H1 (cell line): ENCODE data around the gene TMBIM6. TPM values are rescaled to one million over a fixed set of nuclear protein-coding genes. Genes with fewer than 3 reads are reported as not detected.

Experiments
- CTCF ChIA-PET: fragments of 300-600 bp; sonication (Branson Sonifier 250); formaldehyde crosslinking; loops from one replicate; lab custom pipeline; 2021; ENCODE audit not compliant: partially characterized antibody; lab: Charles Lee
- POLR2A ChIA-PET: fragments of 300-600 bp; sonication (Branson Sonifier 250); formaldehyde crosslinking; loops from one replicate; lab custom pipeline; 2021; ENCODE audit warnings: inconsistent platforms; ENCODE audit not compliant: partially characterized antibody; lab: Charles Lee
- DNase-seq, 2 experiments: peaks; one replicate each; pipeline versions ENCODE4 v3.0.0 to v3.0.0-alpha.2; 2010 to 2022; ENCODE audit warnings: low spot score in 2 of 2, low read depth in 1 of 2, mixed read lengths in 1 of 2
- FAIRE-seq: peaks from 2 replicates; lab custom pipeline; 2011; peaks lifted over from hg19 to GRCh38; lab: Jason Lieb, UNC
- H2AFZ ChIP-seq: 2 replicates; pipeline ENCODE4 v1.8.1; 2012; ENCODE audit warnings: low read length, inconsistent platforms
- H2AK5ac ChIP-seq: 2 replicates; pipeline ENCODE4 v1.6.1; 2013; ENCODE audit warnings: low read depth, low read length
- H2BK120ac ChIP-seq: replicated peaks from 2 replicates; pipeline ENCODE3; 2013; ENCODE audit warnings: low read depth, low read length, inconsistent platforms
- H2BK12ac ChIP-seq: 2 replicates; pipeline ENCODE4 v1.6.1; 2013; ENCODE audit warnings: low read depth, low read length
- H2BK15ac ChIP-seq: 2 replicates; pipeline ENCODE4 v1.6.1; 2013; ENCODE audit warnings: low read length
- H2BK20ac ChIP-seq: 2 replicates; pipeline ENCODE4 v1.6.1; 2013; ENCODE audit warnings: low read length
- H2BK5ac ChIP-seq: 2 replicates; pipeline ENCODE4 v1.6.1; 2013; ENCODE audit warnings: low read depth, low read length
- H3K14ac ChIP-seq: 2 replicates; pipeline ENCODE4 v1.6.1; 2013; ENCODE audit warnings: inconsistent platforms; ENCODE audit not compliant: insufficient read length
- H3K18ac ChIP-seq: 2 replicates; pipeline ENCODE4 v1.6.1; 2013; ENCODE audit warnings: low read length; ENCODE audit errors: extremely low read depth
- H3K23ac ChIP-seq: 2 replicates; pipeline ENCODE4 v1.6.1; 2013; ENCODE audit warnings: inconsistent platforms; ENCODE audit not compliant: insufficient read length
- H3K23me2 ChIP-seq: 2 replicates; pipeline ENCODE4 v1.6.1; 2013; ENCODE audit warnings: low read depth, low read length
- H3K27ac ChIP-seq: 2 replicates; pipeline ENCODE4 v1.6.1; 2011; ENCODE audit warnings: low read depth, low read length, inconsistent platforms
- H3K27me3 ChIP-seq, 4 experiments: replicated peaks in 1 of 4; 1 replicate in 1 of 4; 2 replicates in 3 of 4; pipeline versions ENCODE4 v1.6.1 to v1.8.1; 2011 to 2013; ENCODE audit warnings: low read length in 3 of 4, mild to moderate bottlenecking in 3 of 4, inconsistent platforms in 2 of 4, mixed read lengths in 2 of 4, moderate library complexity in 1 of 4; ENCODE audit not compliant: control insufficient read depth in 3 of 4, insufficient read depth in 3 of 4; ENCODE audit errors: extremely low read depth in 1 of 4
- H3K36me3 ChIP-seq, 4 experiments: 2 replicates each; pipeline versions ENCODE4 v1.6.1 to v1.8.1; 2011 to 2013; ENCODE audit warnings: mild to moderate bottlenecking in 4 of 4, low read length in 3 of 4, moderate library complexity in 2 of 4, control low read depth in 1 of 4, inconsistent platforms in 1 of 4; ENCODE audit not compliant: insufficient read depth in 4 of 4, control insufficient read depth in 2 of 4
- H3K4ac ChIP-seq: replicated peaks from 2 replicates; pipeline ENCODE3; 2013; ENCODE audit warnings: low read length, low read depth, mixed read lengths, inconsistent platforms; ENCODE audit not compliant: insufficient read length
- H3K4me1 ChIP-seq, 4 experiments: replicated peaks in 1 of 4; 1 replicate in 1 of 4; 2 replicates in 3 of 4; pipeline versions ENCODE4 v1.6.1 to v1.8.1; 2011 to 2013; ENCODE audit warnings: low read length in 3 of 4, inconsistent platforms in 2 of 4, mixed read lengths in 1 of 4; ENCODE audit not compliant: insufficient read depth in 4 of 4, control insufficient read depth in 3 of 4
- H3K4me2 ChIP-seq, 2 experiments: 2 replicates each; pipeline versions ENCODE4 v1.6.1 to v1.8.1; 2011 to 2013; ENCODE audit warnings: low read depth in 2 of 2, low read length in 2 of 2, control low read depth in 1 of 2, inconsistent platforms in 1 of 2, mild to moderate bottlenecking in 1 of 2; ENCODE audit not compliant: insufficient read depth in 1 of 2
- H3K4me3 ChIP-seq, 4 experiments: fragments of 200-600, 300-600 bp in 1 of 4; sonication (generic), shearing (Covaris generic), sonication (Bioruptor Twin) in 1 of 4; 2 replicates each; pipeline versions ENCODE4 v1.5.1 to v1.8.1; 2011 to 2016; ENCODE audit warnings: low read length in 4 of 4, low read depth in 3 of 4, control low read depth in 2 of 4, inconsistent platforms in 2 of 4, mild to moderate bottlenecking in 2 of 4, mixed read lengths in 1 of 4, moderate library complexity in 1 of 4; ENCODE audit not compliant: insufficient read depth in 2 of 4; ENCODE audit errors: extremely low read depth in 1 of 4
- H3K56ac ChIP-seq: replicated peaks from 2 replicates; pipeline ENCODE3; 2013; ENCODE audit warnings: low read depth, mild to moderate bottlenecking, mixed read lengths, low read length, inconsistent platforms; ENCODE audit not compliant: insufficient read length
- H3K79me1 ChIP-seq: 2 replicates; pipeline ENCODE4 v1.6.1; 2013; ENCODE audit warnings: low read depth, low read length, control low read depth
- H3K79me2 ChIP-seq, 2 experiments: 2 replicates each; pipeline versions ENCODE4 v1.6.1 to v1.8.1; 2012 to 2013; ENCODE audit warnings: low read length in 2 of 2, mild to moderate bottlenecking in 2 of 2, inconsistent platforms in 1 of 2; ENCODE audit not compliant: insufficient read depth in 2 of 2, control insufficient read depth in 1 of 2
- H3K9ac ChIP-seq, 4 experiments: replicated peaks in 1 of 4; 1 replicate in 1 of 4; 2 replicates in 3 of 4; pipeline versions ENCODE4 v1.6.1 to v1.8.1; 2011 to 2013; ENCODE audit warnings: low read depth in 3 of 4, low read length in 3 of 4, control low read depth in 2 of 4, mild to moderate bottlenecking in 2 of 4, moderate library complexity in 2 of 4, inconsistent platforms in 1 of 4; ENCODE audit errors: extremely low read depth in 1 of 4
- H3K9me3 ChIP-seq, 2 experiments: 2 replicates each; pipeline versions ENCODE4 v1.6.1 to v1.8.1; 2012 to 2013; ENCODE audit warnings: mild to moderate bottlenecking in 2 of 2, moderate library complexity in 2 of 2, control low read depth in 1 of 2, inconsistent platforms in 1 of 2, low read depth in 1 of 2, low read length in 1 of 2, mixed read lengths in 1 of 2; ENCODE audit not compliant: insufficient read depth in 2 of 2
- H4K20me1 ChIP-seq, 2 experiments: replicated peaks in 1 of 2; 2 replicates each; pipeline versions ENCODE3 to v1.8.1; 2011 to 2013; ENCODE audit warnings: inconsistent platforms in 2 of 2, low read length in 2 of 2, mild to moderate bottlenecking in 1 of 2; ENCODE audit not compliant: insufficient read depth in 2 of 2, control insufficient read depth in 1 of 2
- H4K5ac ChIP-seq: 2 replicates; pipeline ENCODE4 v1.6.1; 2013; ENCODE audit warnings: low read length, low read depth, mixed read lengths, inconsistent platforms; ENCODE audit not compliant: insufficient read length
- H4K8ac ChIP-seq: 2 replicates; pipeline ENCODE4 v1.8.0; 2013; ENCODE audit warnings: mild to moderate bottlenecking, moderate library complexity, low read length, inconsistent platforms; ENCODE audit not compliant: insufficient read depth; ENCODE audit errors: extremely low read depth
- H4K91ac ChIP-seq: replicated peaks from 2 replicates; pipeline ENCODE3; 2013; ENCODE audit warnings: low read length, mixed read lengths, inconsistent platforms; ENCODE audit not compliant: insufficient read length
- GTF2F1 ChIP-seq: IDR thresholded peaks from 2 replicates; pipeline ENCODE4 v1.6.1; 2012; ENCODE audit warnings: low read depth, low read length, improper control_type of control experiment, borderline replicate concordance
- HDAC6 ChIP-seq: IDR thresholded peaks from one replicate; pipeline ENCODE4 v1.7.1; 2012; ENCODE audit warnings: low read depth, mild to moderate bottlenecking, inconsistent platforms, low read length, moderate library complexity
- KDM4A ChIP-seq: IDR thresholded peaks from one replicate; pipeline ENCODE4 v1.7.1; 2012; ENCODE audit warnings: low read depth, mild to moderate bottlenecking, moderate library complexity, low read length, inconsistent platforms; ENCODE audit not compliant: severe bottlenecking
- RFX5 ChIP-seq: IDR thresholded peaks from 2 replicates; pipeline ENCODE4 v1.6.1; 2011; ENCODE audit warnings: low read depth, low read length, improper control_type of control experiment, borderline replicate concordance
- RXRA ChIP-seq: IDR thresholded peaks from 2 replicates; pipeline ENCODE4 v1.6.1; 2011; ENCODE audit warnings: low read depth, mild to moderate bottlenecking, low read length, moderate library complexity; ENCODE audit not compliant: insufficient read depth
- SUZ12 ChIP-seq: fragments of 200-600 bp; sonication (generic); IDR thresholded peaks from 2 replicates; pipeline ENCODE4 v1.6.1; 2012; ENCODE audit warnings: mild to moderate bottlenecking, inconsistent platforms, low read length, moderate library complexity, mixed read lengths
- TCF12 ChIP-seq: IDR thresholded peaks from 2 replicates; pipeline ENCODE4 v1.6.1; 2011; ENCODE audit warnings: low read depth, mild to moderate bottlenecking, low read length
- ZNF274 ChIP-seq: IDR thresholded peaks from 2 replicates; pipeline ENCODE4 v1.7.0; 2012; ENCODE audit warnings: low read length, borderline replicate concordance; ENCODE audit errors: extremely low read depth
- WGBS, 2 experiments: shearing (Covaris generic) in 1 of 2; methylation state at CpG; one replicate each; pipeline versions ENCODE4 v1.1.6 to v1.1.7; 2013 to 2015; ENCODE audit warnings: low lambda C conversion rate in 2 of 2, mixed read lengths in 2 of 2, inconsistent platforms in 1 of 2, low coverage in 1 of 2, missing lambda C conversion rate in 1 of 2; ENCODE audit not compliant: insufficient replicate concordance in 2 of 2, insufficient coverage in 1 of 2, insufficient read length in 1 of 2; ENCODE audit errors: extremely low coverage in 1 of 2, missing lambda C conversion rate in 1 of 2; 5-methylcytosine and 5-hydroxymethylcytosine counted together
- polyA plus RNA-seq, 7 experiments: library from polyadenylated mRNA; depleted of rRNA in 3 of 7; stranded (reverse) in 5 of 7; unstranded in 2 of 7; fragments of >200 nt in 5 of 7; fragments of 200-250 nt in 2 of 7; gene quantifications; 1 replicate in 5 of 7; 2 replicates in 1 of 7; 4 replicates in 1 of 7; pipeline versions ENCODE4 v1.2.1 to v1.2.3, GENCODE V29; 2011 to 2013; ENCODE audit warnings: missing spikeins in 2 of 7, mixed read lengths in 2 of 7
- total RNA-seq: library from RNA; stranded (reverse); fragmentation: NEBNext Ultra II Directional; extraction: Animal tissue kit (Norgen Biotek cat#: 25700); gene quantifications from 2 replicates; pipeline ENCODE4 v1.2.1, GENCODE V29; 2021
- TF ChIP-seq, protein P1 (sequence below): IDR thresholded peaks from 2 replicates; pipeline ENCODE4 v1.6.1; 2012; ENCODE audit warnings: low read length, inconsistent platforms
- TF ChIP-seq, protein P2 (sequence below): IDR thresholded peaks from 2 replicates; pipeline ENCODE4 v1.6.1; 2012; ENCODE audit warnings: inconsistent platforms

TMBIM6 gene
- total and polyA plus RNA-seq, 2 of the 8 experiments (the other 6 are each of a cell fraction or from before 2014, with no cell fraction given), result 423 to 556 TPM

DNA sequence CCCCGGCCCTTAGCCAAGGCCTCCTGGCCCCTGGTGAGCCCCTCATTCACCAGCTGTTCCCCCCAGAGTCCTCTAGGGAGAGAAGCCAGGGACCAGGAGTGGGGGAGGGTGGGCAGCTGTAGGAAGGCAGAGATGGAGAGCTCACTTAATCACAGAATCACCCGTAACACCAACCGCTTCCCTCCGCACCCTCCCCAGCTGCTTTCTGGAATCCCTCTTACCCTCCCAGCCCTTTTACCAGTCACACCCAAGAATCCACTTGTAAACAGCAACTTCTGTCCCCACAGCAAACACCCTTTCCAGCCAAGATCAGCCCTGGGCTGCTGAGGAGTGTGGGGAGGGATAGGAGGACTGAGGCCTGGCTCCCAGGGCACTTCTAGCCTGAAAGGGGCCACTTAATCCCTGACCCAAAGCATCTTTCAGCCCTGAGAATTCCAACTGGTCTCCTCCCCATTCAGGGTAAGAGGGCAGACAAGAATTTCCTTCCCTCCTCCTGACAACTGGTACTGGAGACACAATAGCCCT lies 68.1 kb downstream of the TMBIM6 start:
- Histone ChIP-seq H3K4ac (no peak overlapping the region), H2AK5ac (no peak overlapping the region), H2BK15ac (peak overlapping the region; percentile 78; the same call in 1 of the 2 replicates), H3K18ac (peak overlapping the region; percentile 71), H2BK120ac (no peak overlapping the region), H3K4me3 (peak overlapping the region in 1 of 4 experiments; percentile 13; a peak in 3 of 8 replicates), H2AFZ (no peak overlapping the region), H4K5ac (peak overlapping the region; percentile 46), H3K4me1 (peaks cover 16 to 35% (median 22%) of the 10 kb centered on the region in 4 experiments), H3K79me2 (peaks cover 0 to 15% of the 10 kb centered on the region in 2 experiments; a peak in 1 of 4 replicates), H3K27ac (peak overlapping the region; percentile 62), H3K9ac (peak overlapping the region in 3 of 4 experiments; percentile 20 to 26 (median 24); a peak in 4 of 7 replicates), H2BK12ac (peak overlapping the region; percentile 88), H2BK20ac (peak overlapping the region; percentile 87; the same call in 1 of the 2 replicates), H3K79me1 (peaks cover 7% of the 10 kb centered on the region; the same call in 1 of the 2 replicates), H4K20me1 (peaks cover under 1 to 8% of the 10 kb centered on the region in 2 experiments), H2BK5ac (peak overlapping the region; percentile 86; the same call in 1 of the 2 replicates), H3K9me3 (no peaks in the 10 kb centered on the region), H3K23ac (no peak overlapping the region), H3K56ac (no peak overlapping the region), H3K27me3 (no peaks in the 10 kb centered on the region), H4K91ac (peak overlapping the region; percentile 79), H3K14ac (no peak overlapping the region), H4K8ac (peak overlapping the region; percentile 88; the same call in 1 of the 2 replicates), H3K4me2 (peak overlapping the region; percentile 45 to 55), H3K36me3 (peaks cover 0 to 13% (median 1%) of the 10 kb centered on the region in 4 experiments; a peak in 4 of 8 replicates), H3K23me2 (no peaks in the 10 kb centered on the region; the same call in 1 of the 2 replicates)
- CTCF ChIA-PET, result interaction anchor here (1.0 to 6.4 kb wide), 11 partner anchors 11 to 84 kb away, joined by 3 to 44 read pairs (median 7); no protein-coding TSS in a partner anchor
- FAIRE-seq, result no peak
- no peak for DNase-seq
- POLR2A ChIA-PET, result interaction anchor here (0.7 to 4.7 kb wide), 7 partner anchors 9 to 68 kb away, joined by 3 to 59 read pairs (median 6); partner anchors contain the start of genes NCKAP5L and TMBIM6
- 76% methylated on average over 4 of the region's 4 CpGs; no CpG with 5 or more reads in 1 of the 2 experiments for WGBS, 2 experiments
- TF ChIP-seq SUZ12 (no peak), GTF2F1 (no peak), HDAC6 (no peak), KDM4A (no peak), ZNF274 (no peak), TCF12 (no peak), RXRA (no peak), RFX5 (no peak)
- TF ChIP-seq, protein P1, sequence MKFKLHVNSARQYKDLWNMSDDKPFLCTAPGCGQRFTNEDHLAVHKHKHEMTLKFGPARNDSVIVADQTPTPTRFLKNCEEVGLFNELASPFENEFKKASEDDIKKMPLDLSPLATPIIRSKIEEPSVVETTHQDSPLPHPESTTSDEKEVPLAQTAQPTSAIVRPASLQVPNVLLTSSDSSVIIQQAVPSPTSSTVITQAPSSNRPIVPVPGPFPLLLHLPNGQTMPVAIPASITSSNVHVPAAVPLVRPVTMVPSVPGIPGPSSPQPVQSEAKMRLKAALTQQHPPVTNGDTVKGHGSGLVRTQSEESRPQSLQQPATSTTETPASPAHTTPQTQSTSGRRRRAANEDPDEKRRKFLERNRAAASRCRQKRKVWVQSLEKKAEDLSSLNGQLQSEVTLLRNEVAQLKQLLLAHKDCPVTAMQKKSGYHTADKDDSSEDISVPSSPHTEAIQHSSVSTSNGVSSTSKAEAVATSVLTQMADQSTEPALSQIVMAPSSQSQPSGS, result no peak
- TF ChIP-seq, protein P2, sequence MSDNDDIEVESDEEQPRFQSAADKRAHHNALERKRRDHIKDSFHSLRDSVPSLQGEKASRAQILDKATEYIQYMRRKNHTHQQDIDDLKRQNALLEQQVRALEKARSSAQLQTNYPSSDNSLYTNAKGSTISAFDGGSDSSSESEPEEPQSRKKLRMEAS, result no peak
